K562 (cell line): Measurements from ENCODE around the gene EIF1. TPM values are rescaled to one million over a fixed set of nuclear protein-coding genes. Genes with fewer than 3 reads are reported as not detected.

Experiments
- E2F4 ChIP-seq: sonication (generic); formaldehyde crosslinking; IDR thresholded peaks from 2 replicates; pipeline ENCODE4 v1.8.0; 2022; ENCODE audit warnings: mild to moderate bottlenecking, low read depth, missing genetic modification reagents
- L3MBTL2 ChIP-seq: fragments of 450-650 bp; IDR thresholded peaks from 2 replicates; pipeline ENCODE4 v1.6.1; 2016; ENCODE audit warnings: mild to moderate bottlenecking, moderate library complexity
- PHF20 ChIP-seq: fragments of 450-650 bp; IDR thresholded peaks from 2 replicates; pipeline ENCODE4 v1.6.1; 2018; ENCODE audit not compliant: partially characterized antibody
- PTRF ChIP-seq: fragments of 450-650 bp; IDR thresholded peaks from 2 replicates; pipeline ENCODE4 v1.6.1; 2016; ENCODE audit warnings: mild to moderate bottlenecking, missing genetic modification characterization, missing compliant biosample characterization
- RB1 ChIP-seq: fragments of 450-650 bp; IDR thresholded peaks from 2 replicates; pipeline ENCODE4 v1.6.1; 2017; ENCODE audit warnings: low read depth, mild to moderate bottlenecking
- SFPQ ChIP-seq: fragments of 200-400 bp; formaldehyde crosslinking; IDR thresholded peaks from 2 replicates; pipeline ENCODE4 v1.6.1; 2017; ENCODE audit warnings: mild to moderate bottlenecking, low read depth, low read length, moderate library complexity
- TBL1XR1 ChIP-seq, 2 experiments: IDR thresholded peaks; 2 replicates each; pipeline ENCODE4 v1.6.1; 2012; ENCODE audit warnings: improper control_type of control experiment in 2 of 2, low read length in 2 of 2, mild to moderate bottlenecking in 1 of 2
- ZC3H11A ChIP-seq: IDR thresholded peaks from 2 replicates; pipeline ENCODE4 v1.6.1; 2012; ENCODE audit warnings: low read depth, low read length, improper control_type of control experiment
- ZNF589 ChIP-seq: fragments of 200-800 bp; sonication (Bioruptor generic); IDR thresholded peaks from 2 replicates; pipeline ENCODE4 v1.6.1; 2016; ENCODE audit warnings: low read depth, missing genetic modification characterization, missing compliant biosample characterization
- polyA plus RNA-seq, 8 experiments: library from polyadenylated mRNA; depleted of rRNA in 4 of 8; stranded (reverse) in 5 of 8; unstranded in 3 of 8; fragments of >200 nt; fragmentation: Nextera tagmentation in 2 of 8; fragmentation: Illumina TruSeq in 1 of 8; extraction: Ambion mirVana in 2 of 8; extraction: Trizol in 1 of 8; gene quantifications; 2 replicates each; pipeline versions ENCODE4 v1.2.1 to v1.2.3, GENCODE V29; 2011 to 2014; ENCODE audit warnings: inconsistent platforms in 1 of 8, missing spikeins in 1 of 8
- total RNA-seq, 7 experiments: library from RNA; depleted of rRNA in 6 of 7; stranded (reverse); fragments of >200 nt in 6 of 7; fragmentation: Illumina TruSeq in 2 of 7; extraction: Trizol in 2 of 7; gene quantifications; 2 replicates each; pipeline versions ENCODE4 v1.2.1 to v1.2.3, GENCODE V29; 2011 to 2021; ENCODE audit warnings: low replicate concordance in 1 of 7

EIF1 gene
- total and polyA plus RNA-seq, 9 of the 15 experiments (the other 6 are each of a cell fraction or from before 2014, with no cell fraction given): 67.0 to 1,204 (median 320) TPM

- no peak for TF ChIP-seq SFPQ
- no peak; a peak in 1 of 4 replicates for TF ChIP-seq TBL1XR1 (IDR thresholded peaks at IDR 0.05; ENCODE audit: low read length in 2 of 2)
- TF ChIP-seq PHF20: no peak
- TF ChIP-seq PTRF (tag): no peak
- peak; percentile 69; the same call in 1 of the 2 replicates for TF ChIP-seq RB1
- TF ChIP-seq ZC3H11A: no peak
- no peak for TF ChIP-seq ZNF589 (CRISPR knock-in tag)
- TF ChIP-seq E2F4 (CRISPR knock-in tag): no peak
- peak; percentile 62 for TF ChIP-seq L3MBTL2
Observed at GRCh38 chr17:41647940-41648410, 40.7 kb upstream of the EIF1 start (continued).
